GM12878 (cell line): ENCODE data around the gene ZNF532. TPM values are rescaled to one million over a fixed set of nuclear protein-coding genes. Genes with fewer than 3 reads are reported as not detected.

Experiments used
- ATAC-seq: fragments of 200-7000 bp; cut with Tn5 transposase; 3 replicates; pipeline ENCODE4 v1.9.1; 2020; ENCODE audit warnings: mild to moderate bottlenecking, moderate library complexity
- BruUV-seq: library from RNA; stranded (reverse); fragments of 400-500 nt; replicated peaks from 2 replicates; lab custom pipeline; 2021; lab: Mats Ljungman, UMichigan
- CTCF ChIA-PET: fragments of 300-600 bp; sonication (Branson Sonifier 250); formaldehyde crosslinking; extraction: SDS; loops from one replicate; lab custom pipeline; 2021; ENCODE audit warnings: inconsistent platforms; lab: Yijun Ruan, JAX
- POLR2A ChIA-PET: fragments of 350-600 bp; formaldehyde crosslinking; extraction: SDS; loops from one replicate; lab custom pipeline; 2021; ENCODE audit warnings: inconsistent platforms; lab: Charles Lee
- RAD21 ChIA-PET: fragments of 300-600 bp; sonication (Branson Sonifier 250); formaldehyde crosslinking; loops from one replicate; lab custom pipeline; 2023; ENCODE audit warnings: antibody characterized with exemption; ENCODE audit not compliant: unreplicated experiment; lab: Charles Lee
- SMC1A ChIA-PET: fragments of 300-600 bp; sonication (Branson Sonifier 250); formaldehyde crosslinking; loops from one replicate; lab custom pipeline; 2023; ENCODE audit not compliant: unreplicated experiment, uncharacterized antibody; lab: Charles Lee
- DNase-seq: peaks from one replicate; pipeline ENCODE4 v3.0.0-alpha.2; 2011; ENCODE audit warnings: low read depth, low spot score
- FAIRE-seq: peaks from 3 replicates; lab custom pipeline; 2011; peaks lifted over from hg19 to GRCh38; lab: Jason Lieb, UNC
- H2AFZ ChIP-seq: 2 replicates; pipeline ENCODE4 v1.6.0; 2011; ENCODE audit warnings: low read depth, low read length, control low read depth; ENCODE audit not compliant: control insufficient read depth
- H3K27ac ChIP-seq: 2 replicates; pipeline ENCODE4 v1.5.1; 2011; ENCODE audit warnings: control low read depth; ENCODE audit not compliant: control insufficient read depth, insufficient read depth
- H3K27me3 ChIP-seq, 2 experiments: replicated peaks in 1 of 2; 2 replicates each; pipeline versions ENCODE4 v1.6.0 to v1.6.1; 2011; ENCODE audit warnings: low read length in 1 of 2; ENCODE audit not compliant: control insufficient read depth in 2 of 2, insufficient read depth in 2 of 2
- H3K36me3 ChIP-seq, 2 experiments: 2 replicates each; pipeline ENCODE4 v1.5.1; 2011; ENCODE audit warnings: low read length in 1 of 2; ENCODE audit not compliant: control insufficient read depth in 2 of 2, insufficient read depth in 2 of 2
- H3K4me1 ChIP-seq: 2 replicates; pipeline ENCODE4 v1.6.1; 2011; ENCODE audit warnings: mild to moderate bottlenecking, low read length, moderate library complexity, mixed read lengths; ENCODE audit not compliant: control insufficient read depth, insufficient read depth
- H3K4me2 ChIP-seq: 2 replicates; pipeline ENCODE4 v1.6.0; 2011; ENCODE audit warnings: control low read depth; ENCODE audit not compliant: control insufficient read depth, insufficient read depth
- H3K4me3 ChIP-seq: fragments of 200-600 bp; sonication (generic); 2 replicates; pipeline ENCODE4 v1.5.1; 2016
- H3K79me2 ChIP-seq: 2 replicates; pipeline ENCODE4 v1.6.0; 2011; ENCODE audit warnings: low read length; ENCODE audit not compliant: control insufficient read depth, insufficient read depth
- H3K9ac ChIP-seq: 2 replicates; pipeline ENCODE4 v1.8.0; 2011; ENCODE audit warnings: low read length, control low read depth, mixed read lengths; ENCODE audit not compliant: control insufficient read depth, insufficient read depth
- H3K9me3 ChIP-seq: replicated peaks from 3 replicates; pipeline ENCODE4 v1.5.1; 2011; ENCODE audit warnings: mild to moderate bottlenecking, low read length; ENCODE audit not compliant: control insufficient read depth, insufficient read depth
- H4K20me1 ChIP-seq: 2 replicates; pipeline ENCODE4 v1.6.0; 2011; ENCODE audit not compliant: control insufficient read depth, insufficient read depth
- CBX5 ChIP-seq: sonication (generic); IDR thresholded peaks from 2 replicates; pipeline ENCODE4 v1.6.1; 2016; ENCODE audit warnings: low read depth, moderate library complexity, mild to moderate bottlenecking, inconsistent platforms
- CREM ChIP-seq: IDR thresholded peaks from 2 replicates; pipeline ENCODE4 v1.6.1; 2014; ENCODE audit warnings: antibody characterized with exemption, low read depth
- CTCF ChIP-seq, 3 experiments: IDR thresholded peaks in 2 of 3; conservative IDR thresholded peaks in 1 of 3; 2 replicates each; pipeline ENCODE4 v1.5.1; 2011; ENCODE audit warnings: low read depth in 3 of 3, low read length in 3 of 3, mild to moderate bottlenecking in 3 of 3, control low read depth in 2 of 3, moderate library complexity in 2 of 3, inconsistent platforms in 1 of 3, mixed read lengths in 1 of 3; ENCODE audit not compliant: control insufficient read depth in 2 of 3, insufficient read depth in 1 of 3; ENCODE audit errors: extremely low read depth in 1 of 3
- ESRRA ChIP-seq: IDR thresholded peaks from 2 replicates; pipeline ENCODE4 v1.6.1; 2012; ENCODE audit warnings: mild to moderate bottlenecking, low read length, improper control_type of control experiment
- IKZF1 ChIP-seq: fragments of 450-650 bp; conservative IDR thresholded peaks from 2 replicates; pipeline ENCODE4 v1.6.1; 2017; ENCODE audit warnings: antibody characterized with exemption, mild to moderate bottlenecking
- JUND ChIP-seq: IDR thresholded peaks from 2 replicates; pipeline ENCODE4 v1.6.1; 2012; ENCODE audit warnings: low read depth, mild to moderate bottlenecking, low read length, improper control_type of control experiment, moderate library complexity
- MTA2 ChIP-seq: fragments of 450-650 bp; IDR thresholded peaks from 2 replicates; pipeline ENCODE4 v1.6.1; 2016; ENCODE audit warnings: low read depth, mild to moderate bottlenecking, moderate library complexity
- MXI1 ChIP-seq: fragments of 150-350 bp; IDR thresholded peaks from 2 replicates; pipeline ENCODE4 v1.6.1; 2011; ENCODE audit warnings: low read depth, mild to moderate bottlenecking, inconsistent platforms, low read length, improper control_type of control experiment
- NR2C1 ChIP-seq: fragments of 450-650 bp; IDR thresholded peaks from 2 replicates; pipeline ENCODE4 v1.6.1; 2017; ENCODE audit warnings: antibody characterized with exemption, mild to moderate bottlenecking, moderate library complexity
- PBX3 ChIP-seq: IDR thresholded peaks from 2 replicates; pipeline ENCODE4 v1.6.1; 2011; ENCODE audit warnings: mild to moderate bottlenecking, low read depth, low read length, moderate library complexity; ENCODE audit not compliant: insufficient replicate concordance
- POLR2AphosphoS2 ChIP-seq: IDR thresholded peaks from 2 replicates; pipeline ENCODE4 v1.6.1; 2011; ENCODE audit warnings: low read depth, mild to moderate bottlenecking, low read length, improper control_type of control experiment, moderate library complexity
- SIN3A ChIP-seq: IDR thresholded peaks from 2 replicates; pipeline ENCODE4 v1.6.1; 2012; ENCODE audit warnings: low read depth, low read length, improper control_type of control experiment
- SMC3 ChIP-seq: IDR thresholded peaks from 2 replicates; pipeline ENCODE4 v1.6.1; 2011; ENCODE audit warnings: low read length, improper control_type of control experiment, borderline replicate concordance
- STAT3 ChIP-seq: IDR thresholded peaks from 2 replicates; pipeline ENCODE4 v1.6.1; 2011; ENCODE audit warnings: low read depth, low read length, improper control_type of control experiment
- WRNIP1 ChIP-seq: IDR thresholded peaks from 2 replicates; pipeline ENCODE4 v1.6.1; 2011; ENCODE audit warnings: low read depth, low read length, improper control_type of control experiment, borderline replicate concordance
- WGBS: methylation state at CpG from one replicate; pipeline ENCODE4 v1.1.6; 2016; ENCODE audit warnings: low lambda C conversion rate; ENCODE audit not compliant: insufficient replicate concordance, insufficient coverage; ENCODE audit errors: missing lambda C conversion rate; 5-methylcytosine and 5-hydroxymethylcytosine counted together
- in situ Hi-C: fragments of 300-500 bp; cut with MboI; formaldehyde crosslinking; loops from 9 replicates; pipeline ENCODE4 v1.14.3; 2018; ENCODE audit warnings: mixed read lengths
- intact Hi-C: fragments of 100-400 bp; cut with micrococcal nuclease; formaldehyde crosslinking; loops from one replicate; pipeline ENCODE4 v1.14.2; 2022; ENCODE audit not compliant: unreplicated experiment
- polyA plus RNA-seq, 11 experiments: library from polyadenylated mRNA; depleted of rRNA in 4 of 11; unstranded in 6 of 11; stranded (reverse) in 5 of 11; fragments of >200 nt; fragmentation: Nextera tagmentation in 4 of 11; fragmentation: Illumina TruSeq in 1 of 11; extraction: Ambion mirVana in 4 of 11; extraction: Trizol in 1 of 11; gene quantifications; 1 replicate in 1 of 11; 2 replicates in 10 of 11; pipeline versions ENCODE4 v1.2.1 to v1.2.3, GENCODE V29; 2011 to 2016; ENCODE audit warnings: inconsistent platforms in 2 of 11, missing spikeins in 2 of 11, low read depth in 1 of 11
- total RNA-seq, 4 experiments: library from RNA; depleted of rRNA in 3 of 4; stranded (reverse); fragments of >200 nt in 3 of 4; fragmentation: Illumina TruSeq in 1 of 4; extraction: Trizol in 1 of 4; gene quantifications; 2 replicates each; pipeline versions ENCODE4 v1.2.1 to v1.2.3, GENCODE V29; 2013 to 2021
- TF ChIP-seq, protein P1 (sequence below): fragments of 450-650 bp; IDR thresholded peaks from 2 replicates; pipeline ENCODE4 v1.6.1; 2014; ENCODE audit warnings: mild to moderate bottlenecking

The ZNF532 gene
- total and polyA plus RNA-seq, 10 of the 15 experiments (the other 5 are each of a cell fraction or from before 2014, with no cell fraction given), result 0.44 to 3.4 (median 1.4) TPM

GRCh38 chr18:58908006-58908405, 43.3 kb downstream of the ZNF532 start (continued):
- no peak for TF ChIP-seq PBX3

GRCh38 chr18:58909521-58909920, 44.8 kb downstream of the ZNF532 start:
- Histone ChIP-seq H3K9me3 (no peaks in the 10 kb centered on the region), H3K27me3 (peaks cover 0 to 2% of the 10 kb centered on the region in 2 experiments; a peak in 1 of 4 replicates), H3K9ac (no peak overlapping the region), H2AFZ (no peak overlapping the region), H3K4me1 (peaks cover 8% of the 10 kb centered on the region), H4K20me1 (no peaks in the 10 kb centered on the region), H3K36me3 (no peaks in the 10 kb centered on the region), H3K4me2 (no peak overlapping the region), H3K27ac (no peak overlapping the region), H3K79me2 (no peaks in the 10 kb centered on the region), H3K4me3 (no peak overlapping the region)
- ATAC-seq (no peak), FAIRE-seq (no peak), DNase-seq (no peak)
- in situ Hi-C loops (no loop called here), intact Hi-C loops (no loop called here)
- CTCF ChIA-PET, result no interaction called here
- SMC1A ChIA-PET, result no interaction called here
- no TSS peak for BruUV-seq
- 55% methylated on average over 8 of the region's 8 CpGs for WGBS
- RAD21 ChIA-PET, result no interaction called here
- TF ChIP-seq MTA2, result no peak
- TF ChIP-seq SIN3A, result no peak
- TF ChIP-seq STAT3, result no peak
- TF ChIP-seq POLR2AphosphoS2, result no peak
- no peak for TF ChIP-seq IKZF1
- TF ChIP-seq SMC3, result no peak
- TF ChIP-seq, protein P1, sequence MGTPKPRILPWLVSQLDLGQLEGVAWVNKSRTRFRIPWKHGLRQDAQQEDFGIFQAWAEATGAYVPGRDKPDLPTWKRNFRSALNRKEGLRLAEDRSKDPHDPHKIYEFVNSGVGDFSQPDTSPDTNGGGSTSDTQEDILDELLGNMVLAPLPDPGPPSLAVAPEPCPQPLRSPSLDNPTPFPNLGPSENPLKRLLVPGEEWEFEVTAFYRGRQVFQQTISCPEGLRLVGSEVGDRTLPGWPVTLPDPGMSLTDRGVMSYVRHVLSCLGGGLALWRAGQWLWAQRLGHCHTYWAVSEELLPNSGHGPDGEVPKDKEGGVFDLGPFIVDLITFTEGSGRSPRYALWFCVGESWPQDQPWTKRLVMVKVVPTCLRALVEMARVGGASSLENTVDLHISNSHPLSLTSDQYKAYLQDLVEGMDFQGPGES, result no peak
- no peak for TF ChIP-seq JUND
- no peak for TF ChIP-seq CREM
- no peak for TF ChIP-seq NR2C1
- TF ChIP-seq MXI1, result no peak
- TF ChIP-seq WRNIP1, result no peak
- TF ChIP-seq CBX5, result no peak
- TF ChIP-seq CTCF (IDR thresholded peaks at IDR 0.05 in 2 of 3, conservative IDR thresholded peaks at IDR 0.05 in 1 of 3; ENCODE audit: control insufficient read depth in 2 of 3, extremely low read depth in 1 of 3, insufficient read depth in 1 of 3, low read depth in 3 of 3, low read length in 3 of 3), result no peak
- no peak for TF ChIP-seq ESRRA
- POLR2A ChIA-PET, result no interaction called here
